Right ventricle myocardium inferior (tissue), 1 donor: ENCODE measurements around the gene L3MBTL2. TPM values are rescaled to one million over a fixed set of nuclear protein-coding genes. Genes with fewer than 3 reads are reported as not detected.
A peak's percentile ranks its signal among the peaks of the same experiment; 100 is the strongest.

Experiments
- ATAC-seq: fragments of 200-7000 bp; cut with Tn5 transposase; one replicate; pipeline ENCODE4 v1.9.1; 2020; ENCODE audit warnings: mild to moderate bottlenecking, moderate library complexity
- DNase-seq: peaks from one replicate; pipeline ENCODE4 v3.0.0; 2021; ENCODE audit errors: missing footprints
- intact Hi-C: fragments of 100-400 bp; cut with DNase I; formaldehyde crosslinking; loops from one replicate; pipeline ENCODE4 v1.11.0; 2022
- total RNA-seq: library from RNA; stranded (reverse); fragmentation: NEBNext Ultra II Directional; extraction: Animal tissue kit (Norgen Biotek cat#: 25700); gene quantifications from one replicate; pipeline ENCODE4 v1.2.1, GENCODE V29; 2021
- donor health status: DM: no; HTN: yes; CAD: no; lungs with severe emphysema.

L3MBTL2 gene
- total RNA-seq, 1 donor from 2014 or later: 15.7 TPM

GRCh38 chr22:41201141-41201540, 4.0 kb upstream of the L3MBTL2 start:
- DNase-seq (no peak), ATAC-seq (no peak)
- intact Hi-C loops: no loop called here

GRCh38 chr22:41203118-41203517, 2.0 kb upstream of the L3MBTL2 start:
- intact Hi-C loops: no loop called here
- no peak for ATAC-seq
- no peak for DNase-seq

GRCh38 chr22:41204066-41204465, 1.0 kb upstream of the L3MBTL2 start:
- intact Hi-C loops: no loop called here
- ATAC-seq (no peak), DNase-seq (no peak)

- ATAC-seq: no peak
- intact Hi-C loops: no loop called here
Measured at GRCh38 chr22:41206719-41207118, 1.6 kb downstream of the L3MBTL2 start.

GRCh38 chr22:41215409-41215808, 10.3 kb downstream of the L3MBTL2 start:
- intact Hi-C loops: no loop called here
- ATAC-seq (no peak), DNase-seq (no peak)

More at GRCh38 chr22:41206719-41207118, 1.6 kb downstream of the L3MBTL2 start:
- no peak for DNase-seq

GRCh38 chr22:41215926-41216325, 10.8 kb downstream of the L3MBTL2 start:
- intact Hi-C loops: no loop called here
- ATAC-seq: no peak
- DNase-seq: no peak

- DNase-seq: no peak
- intact Hi-C loops: no loop called here
- peak; percentile 9 for ATAC-seq
Measured at GRCh38 chr22:41216984-41217383, 11.9 kb downstream of the L3MBTL2 start.

GRCh38 chr22:41217553-41218157, 12.5 kb downstream of the L3MBTL2 start:
- intact Hi-C loops: no loop called here
- DNase-seq (peak; percentile 89), ATAC-seq (peak; percentile 90)

GRCh38 chr22:41222846-41223507, 17.9 kb downstream of the L3MBTL2 start:
- ATAC-seq (no peak), DNase-seq (no peak)
- intact Hi-C loops: no loop called here

GRCh38 chr22:41223535-41223934, 18.4 kb downstream of the L3MBTL2 start:
- intact Hi-C loops: no loop called here
- no peak for DNase-seq
- no peak for ATAC-seq

- ATAC-seq: peak; percentile 45
- DNase-seq: no peak
- intact Hi-C loops: no loop called here
Measured at GRCh38 chr22:41226723-41227655, 21.9 kb downstream of the L3MBTL2 start.

- ATAC-seq (no peak), DNase-seq (peak; percentile 9)
- intact Hi-C loops: no loop called here
Measured at GRCh38 chr22:41229215-41229614, 24.1 kb downstream of the L3MBTL2 start.

GRCh38 chr22:41229730-41230400, 24.8 kb downstream of the L3MBTL2 start:
- intact Hi-C loops: no loop called here
- DNase-seq (peak; percentile 75), ATAC-seq (peak; percentile 83)

GRCh38 chr22:41230401-41230785, 25.3 kb downstream of the L3MBTL2 start:
- intact Hi-C loops: no loop called here
- ATAC-seq (no peak), DNase-seq (peak; percentile 56)

GRCh38 chr22:41231369-41231768, 26.3 kb downstream of the L3MBTL2 start:
- ATAC-seq: no peak

GRCh38 chr22:41234815-41235695, 29.9 kb downstream of the L3MBTL2 start:
- intact Hi-C loops: no loop called here
- DNase-seq (no peak), ATAC-seq (peak; percentile 29)

More at GRCh38 chr22:41231369-41231768, 26.3 kb downstream of the L3MBTL2 start:
- intact Hi-C loops: no loop called here
- DNase-seq: peak; percentile 2

- DNase-seq (no peak), ATAC-seq (no peak)
- intact Hi-C loops: no loop called here
Measured at GRCh38 chr22:41237036-41237706, 32.1 kb downstream of the L3MBTL2 start.
